Mucosa of stomach (tissue), 1 donor: ENCODE measurements around the gene AP3B1.

Experiments
- H3K27me3 ChIP-seq: one replicate; pipeline ENCODE4 v1.7.0; 2013; ENCODE audit warnings: mild to moderate bottlenecking, low read length; ENCODE audit not compliant: control insufficient read depth, insufficient read depth
- H3K36me3 ChIP-seq: one replicate; pipeline ENCODE4 v1.7.0; 2013; ENCODE audit warnings: low read length; ENCODE audit not compliant: control insufficient read depth, insufficient read depth
- H3K4me1 ChIP-seq: one replicate; pipeline ENCODE4 v1.7.0; 2013; ENCODE audit warnings: mild to moderate bottlenecking, low read length; ENCODE audit not compliant: control insufficient read depth, insufficient read depth
- H3K4me3 ChIP-seq: one replicate; pipeline ENCODE4 v1.7.0; 2013; ENCODE audit warnings: low read length
- H3K9ac ChIP-seq: one replicate; pipeline ENCODE4 v1.7.0; 2013; ENCODE audit warnings: mild to moderate bottlenecking, low read length, moderate library complexity
- H3K9me3 ChIP-seq: one replicate; pipeline ENCODE4 v1.7.0; 2013; ENCODE audit warnings: mild to moderate bottlenecking, low read length, moderate library complexity; ENCODE audit not compliant: control insufficient read depth
- donor health status: Pancreatic carcinoma.

The AP3B1 gene

GRCh38 chr5:78004559-78004958, 289.9 kb downstream of the AP3B1 start:
- H3K9ac ChIP-seq, result no peak overlapping the region
- no peaks in the 10 kb centered on the region for H3K27me3 ChIP-seq

DNA sequence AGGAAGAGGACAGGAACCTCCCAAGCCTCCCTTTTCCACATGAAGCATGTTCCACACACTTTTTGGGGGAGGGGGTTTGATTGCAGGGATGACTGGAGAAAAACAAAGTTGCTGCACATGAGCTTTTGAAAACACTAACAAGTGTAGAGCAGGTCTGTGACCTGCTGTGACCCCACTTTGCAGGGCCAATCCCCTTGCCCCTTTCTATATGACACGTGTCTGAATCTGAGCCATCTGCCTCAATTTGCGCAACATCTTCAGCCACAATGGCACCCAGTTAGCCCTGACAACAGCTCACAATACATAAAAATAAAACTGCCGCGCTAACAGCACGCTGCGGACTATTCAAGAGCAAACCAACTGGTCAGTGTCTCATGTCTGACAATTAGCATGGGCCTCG, 290.6 kb downstream of the AP3B1 start:
- Histone ChIP-seq H3K4me1 (peaks cover 9% of the 10 kb centered on the region), H3K36me3 (no peaks in the 10 kb centered on the region), H3K4me3 (no peak overlapping the region), H3K9me3 (no peaks in the 10 kb centered on the region), H3K9ac (no peak overlapping the region), H3K27me3 (no peaks in the 10 kb centered on the region)

More at GRCh38 chr5:78004559-78004958, 289.9 kb downstream of the AP3B1 start:
- Histone ChIP-seq H3K4me3 (no peak overlapping the region), H3K36me3 (no peaks in the 10 kb centered on the region), H3K9me3 (no peaks in the 10 kb centered on the region), H3K4me1 (peaks cover 9% of the 10 kb centered on the region)

DNA sequence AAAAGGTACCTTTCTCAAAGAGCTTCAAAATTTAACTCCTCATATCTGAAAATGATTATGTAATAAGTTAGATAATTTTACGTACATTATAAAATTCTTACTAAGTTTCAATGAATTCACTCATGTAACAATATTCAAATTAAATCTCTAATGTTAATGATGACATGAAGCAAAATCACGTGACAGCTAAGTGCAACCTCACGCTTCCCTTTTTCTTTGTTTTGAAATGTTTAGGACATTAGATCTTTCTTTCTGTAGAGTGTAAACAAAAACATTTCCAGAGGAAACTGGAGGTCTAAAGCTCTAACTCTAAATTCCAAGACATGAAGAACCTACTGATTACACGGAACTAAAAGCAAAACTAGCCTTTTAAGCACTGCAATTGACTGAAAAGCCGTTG, 291.0 kb downstream of the AP3B1 start:
- H3K4me3 ChIP-seq, result no peak overlapping the region
- no peaks in the 10 kb centered on the region for H3K36me3 ChIP-seq
- H3K9ac ChIP-seq, result no peak overlapping the region
- no peaks in the 10 kb centered on the region for H3K9me3 ChIP-seq
- no peaks in the 10 kb centered on the region for H3K27me3 ChIP-seq
- H3K4me1 ChIP-seq, result peaks cover 9% of the 10 kb centered on the region

- H3K9ac ChIP-seq, result no peak overlapping the region
- no peak overlapping the region for H3K4me3 ChIP-seq
- H3K4me1 ChIP-seq, result peaks cover 9% of the 10 kb centered on the region
- H3K27me3 ChIP-seq, result no peaks in the 10 kb centered on the region
- no peaks in the 10 kb centered on the region for H3K9me3 ChIP-seq
- H3K36me3 ChIP-seq, result no peaks in the 10 kb centered on the region
Measured at GRCh38 chr5:78002690-78003089, 291.8 kb downstream of the AP3B1 start.

DNA sequence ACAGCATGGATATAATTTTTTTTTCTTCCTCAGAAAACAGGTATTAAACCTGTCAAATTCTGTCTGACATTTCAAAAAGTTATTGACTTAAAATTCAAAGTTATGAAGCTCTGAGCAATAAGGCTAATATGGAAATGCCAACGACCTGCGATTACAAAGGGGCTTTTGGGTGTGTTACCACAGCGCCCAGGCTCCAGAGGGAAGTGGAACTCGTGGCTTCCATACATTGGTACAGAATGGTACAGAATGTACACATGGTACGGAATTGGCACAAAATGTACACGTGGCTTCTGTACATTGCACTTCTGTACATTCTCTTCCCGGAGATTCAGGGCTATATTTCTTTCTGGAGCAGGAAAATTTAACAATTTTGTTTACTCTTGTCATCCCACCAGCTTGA, 293.3 kb downstream of the AP3B1 start:
- H3K27me3 ChIP-seq, result no peaks in the 10 kb centered on the region
- peaks cover 9% of the 10 kb centered on the region for H3K4me1 ChIP-seq
- H3K9me3 ChIP-seq, result no peaks in the 10 kb centered on the region
- no peaks in the 10 kb centered on the region for H3K36me3 ChIP-seq
- H3K9ac ChIP-seq, result no peak overlapping the region
- H3K4me3 ChIP-seq, result no peak overlapping the region

DNA sequence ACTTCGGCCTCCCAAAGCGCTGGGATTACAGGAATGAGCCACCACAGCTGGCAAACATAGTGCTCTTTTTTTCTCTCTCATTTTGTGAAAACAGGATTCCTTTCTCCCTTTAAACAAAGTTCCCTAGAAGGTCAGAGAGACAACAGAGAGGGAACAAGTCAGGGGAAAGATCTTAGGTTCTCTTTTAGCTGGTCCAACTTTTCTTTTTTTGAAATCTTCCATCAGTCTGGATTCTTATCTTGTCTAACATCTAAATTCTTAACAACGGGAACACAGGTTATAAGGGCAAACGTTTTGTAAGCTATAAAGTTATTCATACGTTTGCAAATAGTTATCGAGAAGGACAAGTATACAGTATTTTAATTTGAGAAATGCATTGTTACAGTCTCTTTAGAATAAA, 294.3 kb downstream of the AP3B1 start:
- H3K36me3 ChIP-seq, result no peaks in the 10 kb centered on the region
- no peaks in the 10 kb centered on the region for H3K9me3 ChIP-seq
- H3K9ac ChIP-seq, result no peak overlapping the region
- no peak overlapping the region for H3K4me3 ChIP-seq
- H3K4me1 ChIP-seq, result peaks cover 4% of the 10 kb centered on the region
- no peaks in the 10 kb centered on the region for H3K27me3 ChIP-seq

GRCh38 chr5:77999399-77999798, 295.1 kb downstream of the AP3B1 start:
- no peaks in the 10 kb centered on the region for H3K36me3 ChIP-seq

DNA sequence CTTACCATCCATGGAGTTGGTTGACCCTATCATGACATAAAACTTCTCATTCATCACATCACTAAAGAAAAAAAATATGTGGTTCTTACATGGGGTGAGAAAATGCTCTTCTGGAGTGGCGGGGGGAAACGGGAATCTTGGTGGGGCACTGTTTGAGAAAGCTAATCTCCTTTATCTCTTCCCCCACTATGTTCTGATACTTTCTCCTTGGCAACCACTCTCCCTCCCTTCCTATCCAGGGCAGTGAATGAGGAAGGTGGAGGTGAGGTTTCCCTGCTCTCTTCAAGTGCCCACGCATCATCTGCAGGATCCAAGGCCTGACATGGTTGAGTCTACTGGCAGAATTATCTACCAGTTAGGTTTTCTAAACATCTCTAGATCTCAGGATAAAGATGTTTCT, 297.6 kb downstream of the AP3B1 start:
- H3K9ac ChIP-seq, result no peak overlapping the region
- no peaks in the 10 kb centered on the region for H3K9me3 ChIP-seq
- H3K4me1 ChIP-seq, result no peaks in the 10 kb centered on the region
- H3K27me3 ChIP-seq, result no peaks in the 10 kb centered on the region
- H3K36me3 ChIP-seq, result no peaks in the 10 kb centered on the region
- no peak overlapping the region for H3K4me3 ChIP-seq

More at GRCh38 chr5:77999399-77999798, 295.1 kb downstream of the AP3B1 start:
- Histone ChIP-seq H3K4me3 (no peak overlapping the region), H3K27me3 (no peaks in the 10 kb centered on the region), H3K4me1 (no peaks in the 10 kb centered on the region), H3K9me3 (no peaks in the 10 kb centered on the region), H3K9ac (no peak overlapping the region)

GRCh38 chr5:77995793-77996409, 298.6 kb downstream of the AP3B1 start:
- H3K4me3 ChIP-seq, result no peak overlapping the region
- no peaks in the 10 kb centered on the region for H3K36me3 ChIP-seq
- no peak overlapping the region for H3K9ac ChIP-seq
- no peaks in the 10 kb centered on the region for H3K27me3 ChIP-seq
- no peaks in the 10 kb centered on the region for H3K4me1 ChIP-seq
- no peaks in the 10 kb centered on the region for H3K9me3 ChIP-seq

DNA sequence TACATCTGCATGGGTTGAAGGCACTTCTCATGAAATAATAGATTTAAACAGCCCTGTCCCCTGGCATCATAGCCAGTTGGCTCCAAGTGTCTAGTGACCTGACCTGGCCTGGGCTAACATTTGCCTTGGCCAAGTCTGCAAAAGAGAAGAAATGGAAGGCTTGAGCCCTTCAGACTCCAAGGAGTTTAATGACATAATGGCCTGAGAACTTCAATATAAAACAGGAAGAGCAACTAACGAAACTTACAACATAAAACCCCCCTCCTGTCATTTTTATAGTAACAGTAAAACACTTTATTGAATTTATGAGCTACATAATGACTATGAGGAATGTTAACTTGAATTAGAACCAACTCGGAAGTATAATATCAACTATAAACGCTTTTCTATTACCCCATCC, 299.6 kb downstream of the AP3B1 start:
- H3K27me3 ChIP-seq, result no peaks in the 10 kb centered on the region
- no peak overlapping the region for H3K4me3 ChIP-seq
- H3K9ac ChIP-seq, result no peak overlapping the region
- no peaks in the 10 kb centered on the region for H3K36me3 ChIP-seq
- H3K9me3 ChIP-seq, result no peaks in the 10 kb centered on the region
- H3K4me1 ChIP-seq, result no peaks in the 10 kb centered on the region

- H3K36me3 ChIP-seq, result no peaks in the 10 kb centered on the region
- no peaks in the 10 kb centered on the region for H3K4me1 ChIP-seq
- no peaks in the 10 kb centered on the region for H3K27me3 ChIP-seq
- no peaks in the 10 kb centered on the region for H3K9me3 ChIP-seq
- H3K9ac ChIP-seq, result no peak overlapping the region
- no peak overlapping the region for H3K4me3 ChIP-seq
Measured at GRCh38 chr5:77993855-77994318, 300.6 kb downstream of the AP3B1 start.

DNA sequence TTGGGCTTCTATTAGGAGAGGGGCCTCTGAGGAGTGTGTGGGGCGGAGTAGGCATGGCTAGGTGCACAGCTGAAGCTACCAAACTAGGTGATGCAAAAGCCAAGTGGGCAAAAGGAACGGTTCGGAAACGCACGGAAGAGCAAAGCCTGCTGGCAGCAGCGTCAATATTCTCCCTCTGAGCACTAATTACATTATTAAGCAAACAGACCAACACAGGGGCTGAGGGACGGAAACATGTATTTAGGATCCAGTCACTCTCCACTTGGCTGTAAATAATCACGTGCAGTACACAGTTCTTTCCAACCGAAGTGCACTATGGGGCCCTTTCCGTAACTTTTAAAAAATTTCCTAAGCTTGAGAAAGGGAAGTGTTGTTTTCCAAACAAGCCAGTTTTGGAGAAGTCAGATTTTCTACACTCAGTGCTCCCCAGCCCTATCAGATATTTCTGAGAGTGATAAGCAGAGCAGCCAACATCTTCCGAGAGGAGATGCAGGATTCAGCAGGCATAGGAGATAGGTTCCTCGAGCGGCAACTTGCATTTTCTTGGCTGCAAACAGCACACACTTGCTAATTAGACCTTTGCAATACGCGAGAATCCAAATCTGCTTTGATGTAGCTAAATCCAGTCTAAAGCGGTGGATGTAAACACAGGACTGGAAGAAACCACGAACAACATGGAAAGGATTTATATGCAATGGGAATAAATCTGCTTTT, 301.2 kb downstream of the AP3B1 start:
- Histone ChIP-seq H3K4me1 (no peaks in the 10 kb centered on the region), H3K27me3 (no peaks in the 10 kb centered on the region), H3K36me3 (no peaks in the 10 kb centered on the region), H3K4me3 (no peak overlapping the region), H3K9me3 (no peaks in the 10 kb centered on the region), H3K9ac (no peak overlapping the region)
